ENCODE data around the gene SIT1.

The SIT1 gene

GRCh38 chr9:35629597-35629996 is 21.1 kb downstream of the SIT1 start:
- TF ChIP-seq FOXP2 (optimal IDR thresholded peaks at IDR 0.05; ENCODE audit: borderline replicate concordance, extremely low read depth, extremely low read length, insufficient read depth) (no peak), REST (IDR thresholded peaks at IDR 0.05; ENCODE audit: insufficient read depth in 1 of 2, low read depth in 2 of 2, low read length in 2 of 2) (no peak), POLR2AphosphoS5 (IDR thresholded peaks at IDR 0.05; ENCODE audit: low read depth, low read length) (no peak)

GRCh38 chr9:35628389-35628991 is 22.2 kb downstream of the SIT1 start:
- no peak for TF ChIP-seq POLR2AphosphoS5 (IDR thresholded peaks at IDR 0.05; ENCODE audit: low read depth, low read length)

DNA sequence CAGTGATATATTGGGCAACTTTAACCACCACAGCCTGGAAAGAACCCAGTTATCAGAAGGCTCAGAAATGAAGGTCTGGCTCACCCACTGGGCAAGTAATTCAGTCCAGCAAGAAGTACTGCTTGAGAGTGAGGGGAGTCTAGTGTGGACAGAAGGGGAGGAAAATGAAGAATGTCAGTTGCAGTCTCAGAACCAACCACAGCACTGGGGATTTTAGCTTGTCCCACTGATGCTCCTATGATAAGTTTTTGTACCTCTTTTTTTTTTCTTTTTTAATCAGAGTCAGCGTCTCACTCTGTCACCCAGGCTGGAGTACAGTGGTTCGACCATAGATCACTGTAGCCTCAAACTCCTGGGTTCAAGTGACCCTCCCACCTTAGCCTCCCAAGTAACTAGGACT is 23.2 kb downstream of the SIT1 start:
- TF ChIP-seq REST (IDR thresholded peaks at IDR 0.05; ENCODE audit: insufficient read depth in 1 of 2, low read depth in 2 of 2, low read length in 2 of 2) = no peak
- TF ChIP-seq POLR2AphosphoS5 (IDR thresholded peaks at IDR 0.05; ENCODE audit: low read depth, low read length) = no peak

- TF ChIP-seq FOXP2 (optimal IDR thresholded peaks at IDR 0.05; ENCODE audit: borderline replicate concordance, extremely low read depth, extremely low read length, insufficient read depth) = no peak
- TF ChIP-seq POLR2AphosphoS5 (IDR thresholded peaks at IDR 0.05; ENCODE audit: low read depth, low read length) = no peak
- no peak for TF ChIP-seq TAF1 (IDR thresholded peaks at IDR 0.05; ENCODE audit: borderline replicate concordance, insufficient read depth, low read length)
- no peak for TF ChIP-seq SIN3A (IDR thresholded peaks at IDR 0.05; ENCODE audit: borderline replicate concordance, insufficient read depth, low read length)
- no peak for TF ChIP-seq REST (IDR thresholded peaks at IDR 0.05; ENCODE audit: insufficient read depth in 1 of 2, low read depth in 2 of 2, low read length in 2 of 2)
These were observed 31.0 kb downstream of the SIT1 start for GRCh38 chr9:35619800-35620158.

- no peak for TF ChIP-seq FOXP2 (optimal IDR thresholded peaks at IDR 0.05; ENCODE audit: borderline replicate concordance, extremely low read depth, extremely low read length, insufficient read depth)
- TF ChIP-seq POLR2AphosphoS5 (IDR thresholded peaks at IDR 0.05; ENCODE audit: low read depth, low read length) = no peak
- TF ChIP-seq SIN3A (IDR thresholded peaks at IDR 0.05; ENCODE audit: borderline replicate concordance, insufficient read depth, low read length) = no peak
- TF ChIP-seq TAF1 (IDR thresholded peaks at IDR 0.05; ENCODE audit: borderline replicate concordance, insufficient read depth, low read length) = no peak
- no peak for TF ChIP-seq REST (IDR thresholded peaks at IDR 0.05; ENCODE audit: insufficient read depth in 1 of 2, low read depth in 2 of 2, low read length in 2 of 2)
These were observed 31.6 kb downstream of the SIT1 start for GRCh38 chr9:35618854-35619799.
